H9 (cell line): ENCODE measurements around the gene SPTSSB. TPM values are rescaled to one million over a fixed set of nuclear protein-coding genes. Genes with fewer than 3 reads are reported as not detected.

ENCODE experiments used
- DNase-seq: peaks from one replicate; pipeline ENCODE4 v3.0.0-alpha.2; 2017
- H2AFZ ChIP-seq: one replicate; pipeline ENCODE4 v1.6.1; 2013; ENCODE audit warnings: mild to moderate bottlenecking, low read length, control low read depth, moderate library complexity
- H2AK5ac ChIP-seq: 2 replicates; pipeline ENCODE4 v1.6.1; 2013; ENCODE audit warnings: low read length, control low read depth, mixed read lengths; ENCODE audit not compliant: insufficient read length
- H2BK120ac ChIP-seq: one replicate; pipeline ENCODE4 v1.6.1; 2013; ENCODE audit warnings: low read depth, mild to moderate bottlenecking, low read length, control low read depth, inconsistent platforms; ENCODE audit not compliant: poor library complexity, severe bottlenecking
- H2BK12ac ChIP-seq: 2 replicates; pipeline ENCODE4 v1.6.1; 2013; ENCODE audit warnings: low read length, control low read depth, mixed read lengths, low read depth; ENCODE audit not compliant: insufficient read length
- H2BK15ac ChIP-seq: 2 replicates; pipeline ENCODE4 v1.6.1; 2013; ENCODE audit warnings: low read depth, low read length, control low read depth
- H2BK20ac ChIP-seq: one replicate; pipeline ENCODE4 v1.6.1; 2013; ENCODE audit warnings: low read depth, mild to moderate bottlenecking, low read length, control low read depth, inconsistent platforms; ENCODE audit not compliant: poor library complexity, severe bottlenecking
- H2BK5ac ChIP-seq: 2 replicates; pipeline ENCODE4 v1.6.1; 2013; ENCODE audit warnings: low read length, control low read depth, mixed read lengths; ENCODE audit not compliant: insufficient read length
- H3K14ac ChIP-seq: 2 replicates; pipeline ENCODE4 v1.6.1; 2013; ENCODE audit warnings: low read length, control low read depth; ENCODE audit not compliant: insufficient read depth
- H3K18ac ChIP-seq: 2 replicates; pipeline ENCODE4 v1.6.1; 2013; ENCODE audit warnings: low read depth, mild to moderate bottlenecking, mixed read lengths, low read length, control low read depth; ENCODE audit not compliant: insufficient read length
- H3K23ac ChIP-seq: 2 replicates; pipeline ENCODE4 v1.6.1; 2013; ENCODE audit warnings: low read length, control low read depth, mixed read lengths, low read depth; ENCODE audit not compliant: insufficient read length
- H3K23me2 ChIP-seq: 2 replicates; pipeline ENCODE4 v1.6.1; 2013; ENCODE audit warnings: low read depth, mild to moderate bottlenecking, mixed read lengths, low read length, control low read depth; ENCODE audit not compliant: insufficient read length, poor library complexity, severe bottlenecking
- H3K27ac ChIP-seq: 2 replicates; pipeline ENCODE4 v1.5.1; 2013; ENCODE audit warnings: low read length, control low read depth, mixed read lengths, low read depth; ENCODE audit not compliant: insufficient read length
- H3K27me3 ChIP-seq: 2 replicates; pipeline ENCODE4 v1.6.1; 2013; ENCODE audit warnings: low read length, control low read depth, inconsistent platforms; ENCODE audit not compliant: insufficient read depth
- H3K4ac ChIP-seq: 2 replicates; pipeline ENCODE4 v1.6.1; 2013; ENCODE audit warnings: low read depth, mild to moderate bottlenecking, control low read depth, inconsistent platforms, low read length, moderate library complexity
- H3K4me1 ChIP-seq: 2 replicates; pipeline ENCODE4 v1.6.1; 2013; ENCODE audit warnings: low read length, control low read depth, inconsistent platforms; ENCODE audit not compliant: insufficient read depth
- H3K4me2 ChIP-seq: 2 replicates; pipeline ENCODE4 v1.6.1; 2013; ENCODE audit warnings: low read length, control low read depth, mixed read lengths; ENCODE audit not compliant: insufficient read length, insufficient read depth
- H3K56ac ChIP-seq: 2 replicates; pipeline ENCODE4 v1.6.1; 2013; ENCODE audit warnings: low read depth, mild to moderate bottlenecking, mixed read lengths, low read length, control low read depth; ENCODE audit not compliant: insufficient read length
- H3K79me1 ChIP-seq: 2 replicates; pipeline ENCODE4 v1.6.1; 2013; ENCODE audit warnings: low read depth, mild to moderate bottlenecking, moderate library complexity, low read length, control low read depth, inconsistent platforms; ENCODE audit not compliant: insufficient read depth, poor library complexity, severe bottlenecking
- H3K79me2 ChIP-seq: 2 replicates; pipeline ENCODE4 v1.6.1; 2013; ENCODE audit warnings: low read length, control low read depth, inconsistent platforms; ENCODE audit not compliant: insufficient read depth
- H3K9ac ChIP-seq: 2 replicates; pipeline ENCODE4 v1.6.1; 2013; ENCODE audit warnings: low read length, control low read depth, mixed read lengths; ENCODE audit not compliant: insufficient read length; ENCODE audit errors: extremely low read depth
- H3K9me3 ChIP-seq: one replicate; pipeline ENCODE4 v1.6.1; 2013; ENCODE audit warnings: low read depth, low read length, inconsistent platforms; ENCODE audit not compliant: control insufficient read depth
- H3T11ph ChIP-seq: one replicate; pipeline ENCODE4 v1.6.1; 2013; ENCODE audit warnings: mild to moderate bottlenecking, low read length, control low read depth, inconsistent platforms
- H4K20me1 ChIP-seq: one replicate; pipeline ENCODE4 v1.6.1; 2013; ENCODE audit not compliant: control insufficient read depth, insufficient read length, insufficient read depth
- H4K5ac ChIP-seq: 2 replicates; pipeline ENCODE4 v1.6.1; 2013; ENCODE audit warnings: low read depth, mild to moderate bottlenecking, mixed read lengths, low read length, control low read depth; ENCODE audit not compliant: insufficient read length
- H4K8ac ChIP-seq: replicated peaks from 2 replicates; pipeline ENCODE4 v1.6.1; 2013; ENCODE audit warnings: low read length, control low read depth, mixed read lengths, low read depth; ENCODE audit not compliant: insufficient read length
- H4K91ac ChIP-seq: 2 replicates; pipeline ENCODE4 v1.6.1; 2013; ENCODE audit warnings: low read depth, mild to moderate bottlenecking, moderate library complexity, mixed read lengths, low read length, control low read depth; ENCODE audit not compliant: insufficient read length
- H3K27ac Mint-ChIP-seq, 3 experiments: 2 replicates in 2 of 3; 3 replicates in 1 of 3; pipeline ENCODE4 v1.8.0; 2020 to 2021; ENCODE audit warnings: mixed read lengths in 3 of 3, mild to moderate bottlenecking in 1 of 3, moderate library complexity in 1 of 3
- H3K27me3 Mint-ChIP-seq: 2 replicates; pipeline ENCODE4 v1.8.0; 2021; ENCODE audit warnings: low read depth, mild to moderate bottlenecking, moderate library complexity, mixed read lengths
- H3K36me3 Mint-ChIP-seq, 3 experiments: 2 replicates in 2 of 3; 3 replicates in 1 of 3; pipeline ENCODE4 v1.8.0; 2020 to 2021; ENCODE audit warnings: low read depth in 3 of 3, mixed read lengths in 3 of 3; ENCODE audit not compliant: insufficient read depth in 1 of 3
- H3K4me1 Mint-ChIP-seq, 2 experiments: 2 replicates each; pipeline ENCODE4 v1.8.0; 2020; ENCODE audit warnings: mixed read lengths in 2 of 2
- H3K4me3 Mint-ChIP-seq, 2 experiments: 2 replicates in 1 of 2; 3 replicates in 1 of 2; pipeline ENCODE4 v1.8.0; 2020 to 2021; ENCODE audit warnings: mild to moderate bottlenecking in 2 of 2, mixed read lengths in 2 of 2, moderate library complexity in 1 of 2
- H3K9me3 Mint-ChIP-seq, 2 experiments: 2 replicates in 1 of 2; 3 replicates in 1 of 2; pipeline ENCODE4 v1.8.0; 2020; ENCODE audit warnings: mild to moderate bottlenecking in 2 of 2, mixed read lengths in 2 of 2, moderate library complexity in 1 of 2
- CTCF ChIP-seq: fragments of 200-600 bp; sonication (generic); conservative IDR thresholded peaks from 3 replicates; pipeline ENCODE4 v1.8.0; 2021; ENCODE audit warnings: antibody characterized with exemption, mild to moderate bottlenecking
- WGBS: extraction: QIAGEN DNeasy Blood & Tissue Kit; methylation state at CpG from one replicate; pipeline ENCODE4 v1.1.7; 2013; ENCODE audit warnings: missing lambda C conversion rate, low lambda C conversion rate, mixed read lengths; ENCODE audit not compliant: insufficient read length; ENCODE audit errors: extremely low coverage; 5-methylcytosine and 5-hydroxymethylcytosine counted together
- total RNA-seq: library from RNA; stranded (reverse); gene quantifications from 2 replicates; pipeline ENCODE4 v1.2.1, GENCODE V29; 2021

Gene SPTSSB
- total RNA-seq, 1 experiment from 2014 or later = 3.5 TPM

- no peak overlapping the region for H2BK5ac ChIP-seq
- H3K9me3 ChIP-seq = no peaks in the 10 kb centered on the region
- no peak for TF ChIP-seq CTCF
- H3K27ac ChIP-seq = no peak overlapping the region
- no peak overlapping the region for H2AK5ac ChIP-seq
- H2AFZ ChIP-seq = no peak overlapping the region
- no peak overlapping the region for H2BK20ac ChIP-seq
- Mint-ChIP-seq H3K36me3 (no peaks in the 10 kb centered on the region), H3K4me3 (no peak overlapping the region), H3K4me1 (peaks cover 0 to 5% of the 10 kb centered on the region in 2 experiments), H3K27me3 (no peaks in the 10 kb centered on the region), H3K27ac (no peak overlapping the region), H3K9me3 (no peaks in the 10 kb centered on the region)
- WGBS = no CpG with 5 or more reads among the region's 2 CpGs
- no peak overlapping the region for H3K9ac ChIP-seq
- H2BK15ac ChIP-seq = no peak overlapping the region
- H3K4me1 ChIP-seq = no peaks in the 10 kb centered on the region
- no peak overlapping the region for H4K5ac ChIP-seq
- DNase-seq = no peak
- H3K14ac ChIP-seq = no peak overlapping the region
- no peaks in the 10 kb centered on the region for H3K79me1 ChIP-seq
- no peaks in the 10 kb centered on the region for H4K20me1 ChIP-seq
- H2BK120ac ChIP-seq = no peak overlapping the region
- H4K8ac ChIP-seq = no peak overlapping the region
- no peak overlapping the region for H4K91ac ChIP-seq
- H2BK12ac ChIP-seq = no peak overlapping the region
- H3K23me2 ChIP-seq = no peaks in the 10 kb centered on the region
- H3K27me3 ChIP-seq = no peaks in the 10 kb centered on the region
- H3K4ac ChIP-seq = no peak overlapping the region
- H3K56ac ChIP-seq = no peak overlapping the region
- no peak overlapping the region for H3K23ac ChIP-seq
- H3K18ac ChIP-seq = no peak overlapping the region
- H3T11ph ChIP-seq = no peak overlapping the region
- no peak overlapping the region for H3K4me2 ChIP-seq
- H3K79me2 ChIP-seq = no peaks in the 10 kb centered on the region
These were observed 16.8 kb downstream of the SPTSSB start for GRCh38 chr3:161354554-161354953.
